Calu3 (cell line): Measurements from ENCODE around the gene POLR3B. TPM values are rescaled to one million over a fixed set of nuclear protein-coding genes. Genes with fewer than 3 reads are reported as not detected.

Source experiments
- BruUV-seq: library from RNA; stranded (reverse); fragments of 400-500 nt; replicated peaks from 2 replicates; lab custom pipeline; 2021; lab: Mats Ljungman, UMichigan
- CTCF ChIA-PET: fragments of 300-600 bp; sonication (Branson Sonifier 250); formaldehyde crosslinking; loops from one replicate; lab custom pipeline; 2022; ENCODE audit warnings: antibody characterized with exemption; lab: Charles Lee
- DNase-seq: peaks from one replicate; pipeline ENCODE4 v3.0.0; 2022
- H3K27ac Mint-ChIP-seq: one replicate; pipeline ENCODE4 v1.8.0; 2022; ENCODE audit warnings: mixed read lengths; ENCODE audit not compliant: unreplicated experiment
- H3K27me3 Mint-ChIP-seq: one replicate; pipeline ENCODE4 v1.8.0; 2022; ENCODE audit warnings: mixed read lengths; ENCODE audit not compliant: unreplicated experiment
- H3K36me3 Mint-ChIP-seq: one replicate; pipeline ENCODE4 v1.8.0; 2022; ENCODE audit warnings: mild to moderate bottlenecking, moderate library complexity, mixed read lengths; ENCODE audit not compliant: insufficient read depth, unreplicated experiment
- H3K4me1 Mint-ChIP-seq: one replicate; pipeline ENCODE4 v1.8.0; 2022; ENCODE audit warnings: mild to moderate bottlenecking, low read depth, mixed read lengths; ENCODE audit not compliant: unreplicated experiment
- H3K4me3 Mint-ChIP-seq: one replicate; pipeline ENCODE4 v1.8.0; 2022; ENCODE audit warnings: mild to moderate bottlenecking, low read depth, moderate library complexity, mixed read lengths; ENCODE audit not compliant: unreplicated experiment
- H3K9me3 Mint-ChIP-seq: one replicate; pipeline ENCODE4 v1.8.0; 2022; ENCODE audit warnings: low read depth, mixed read lengths; ENCODE audit not compliant: unreplicated experiment
- CTCF ChIP-seq: fragments of 200-600 bp; IDR thresholded peaks from one replicate; pipeline ENCODE4 v1.8.0; 2022; ENCODE audit warnings: antibody characterized with exemption; ENCODE audit not compliant: unreplicated experiment
- intact Hi-C: fragments of 100-400 bp; cut with micrococcal nuclease; formaldehyde crosslinking; loops from one replicate; pipeline ENCODE4 v1.10.0; 2022; ENCODE audit not compliant: unreplicated experiment
- total RNA-seq: library from RNA; stranded (reverse); gene quantifications from 2 replicates; pipeline ENCODE4 v1.2.3, GENCODE V29; 2022

Gene POLR3B
- total RNA-seq, 1 experiment from 2014 or later: 13.6 TPM

- Mint-ChIP-seq H3K4me3 (no peak overlapping the region), H3K27ac (no peak overlapping the region), H3K4me1 (no peaks in the 10 kb centered on the region), H3K36me3 (no peaks in the 10 kb centered on the region), H3K9me3 (peaks cover 8% of the 10 kb centered on the region), H3K27me3 (peaks cover 31% of the 10 kb centered on the region)
- CTCF ChIA-PET: no interaction called here
- no peak for DNase-seq
- intact Hi-C loops: no loop called here
- TF ChIP-seq CTCF: no peak
- BruUV-seq: no TSS peak
These were observed 194.7 kb downstream of the POLR3B start for GRCh38 chr12:106552228-106552627.

Other genes starting within 250 kb of the POLR3B start
- gene NUAK1, start 218.8 kb upstream of the POLR3B start, total RNA-seq: 8.0 and 14.3 TPM in 2 replicates
- gene CKAP4, start 109.7 kb upstream of the POLR3B start, total RNA-seq: 91.9 and 108 TPM in 2 replicates
- 30.7 and 37.7 TPM in 2 replicates for gene TCP11L2, start 55.0 kb upstream of the POLR3B start, total RNA-seq
- 0.27 TPM in 1 of 2 replicates, not detected in the other for gene RFX4, start 225.3 kb downstream of the POLR3B start, total RNA-seq